SU-DHL-6 (cell line): ENCODE results near the gene CHST2.

Experiments
- H2AFZ ChIP-seq: fragments of 200-600 bp; sonication (generic); 2 replicates; pipeline ENCODE4 v1.6.1; 2014; ENCODE audit warnings: low read depth, mild to moderate bottlenecking, moderate library complexity, mixed read lengths, antibody characterized with exemption, low read length; ENCODE audit not compliant: severe bottlenecking
- H3F3A ChIP-seq: fragments of 200-600 bp; shearing (Covaris generic); 2 replicates; pipeline ENCODE4 v1.6.0; 2016; ENCODE audit warnings: antibody characterized with exemption, mild to moderate bottlenecking; ENCODE audit not compliant: insufficient read depth
- H3K27ac ChIP-seq: fragments of 200-600 bp; sonication (generic); 2 replicates; pipeline ENCODE4 v1.5.1; 2016; ENCODE audit warnings: low read depth, mild to moderate bottlenecking, low read length, moderate library complexity, mixed read lengths
- H3K27me3 ChIP-seq: fragments of 200-600 bp; sonication (generic), shearing (Covaris generic); 2 replicates; pipeline ENCODE4 v1.6.0; 2014; ENCODE audit warnings: mild to moderate bottlenecking, low read length
- H3K36me3 ChIP-seq: fragments of 200-600 bp; sonication (generic); 2 replicates; pipeline ENCODE4 v1.6.1; 2014; ENCODE audit warnings: mild to moderate bottlenecking, low read length, mixed read lengths
- H3K4me2 ChIP-seq: fragments of 300-600, 200-600 bp; shearing (Covaris generic), sonication (generic); 2 replicates; pipeline ENCODE4 v1.6.0; 2014; ENCODE audit warnings: low read length, low read depth, mild to moderate bottlenecking; ENCODE audit not compliant: poor library complexity, severe bottlenecking
- H3K4me3 ChIP-seq: fragments of 200-600 bp; sonication (generic); 2 replicates; pipeline ENCODE4 v1.5.1; 2014; ENCODE audit warnings: antibody characterized with exemption, low read length, mild to moderate bottlenecking, mixed read lengths; ENCODE audit not compliant: insufficient read depth, poor library complexity, severe bottlenecking
- H3K79me2 ChIP-seq: fragments of 200-600 bp; sonication (generic); 2 replicates; pipeline ENCODE4 v1.6.1; 2014; ENCODE audit warnings: mild to moderate bottlenecking, low read length, moderate library complexity; ENCODE audit not compliant: insufficient read depth
- H3K9ac ChIP-seq: fragments of 200-600 bp; sonication (generic); 2 replicates; pipeline ENCODE4 v1.7.0; 2014; ENCODE audit warnings: mild to moderate bottlenecking, low read length
- H3K9me2 ChIP-seq: fragments of 200-600 bp; sonication (generic); replicated peaks from 2 replicates; pipeline ENCODE4 v1.6.1; 2014; ENCODE audit warnings: low read length; ENCODE audit not compliant: insufficient read depth
- H3K9me3 ChIP-seq: fragments of 200-600 bp; sonication (generic); 2 replicates; pipeline ENCODE4 v1.6.1; 2014; ENCODE audit warnings: low read length, mixed read lengths; ENCODE audit not compliant: insufficient read depth
- H4K20me1 ChIP-seq: fragments of 200-600 bp; sonication (generic); 2 replicates; pipeline ENCODE4 v1.6.1; 2014; ENCODE audit warnings: low read depth, mild to moderate bottlenecking, antibody characterized with exemption, low read length, moderate library complexity, mixed read lengths
- CTCF ChIP-seq: fragments of 200-600 bp; sonication (generic); IDR thresholded peaks from one replicate; pipeline ENCODE4 v1.5.1; 2017; ENCODE audit warnings: antibody characterized with exemption, mild to moderate bottlenecking, low read length, moderate library complexity; ENCODE audit not compliant: insufficient read depth, poor library complexity, severe bottlenecking
- EZH2phosphoT487 ChIP-seq: fragments of 200-600 bp; sonication (generic), shearing (Covaris generic); conservative IDR thresholded peaks from 2 replicates; pipeline ENCODE4 v1.6.1; 2018; ENCODE audit warnings: mild to moderate bottlenecking, antibody characterized with exemption, low read length, moderate library complexity, mixed read lengths

The CHST2 gene

GRCh38 chr3:143090976-143091837 is 28.4 kb upstream of the CHST2 start:
- Histone ChIP-seq H3K9ac (no peak overlapping the region), H3K27me3 (no peaks in the 10 kb centered on the region), H3K9me3 (peaks cover 10% of the 10 kb centered on the region; the same call in 1 of the 2 replicates), H3F3A (no peaks in the 10 kb centered on the region), H3K36me3 (no peaks in the 10 kb centered on the region), H4K20me1 (no peaks in the 10 kb centered on the region), H2AFZ (no peak overlapping the region), H3K4me2 (no peak overlapping the region), H3K4me3 (no peak overlapping the region), H3K9me2 (no peaks in the 10 kb centered on the region), H3K79me2 (no peaks in the 10 kb centered on the region), H3K27ac (no peak overlapping the region)
- TF ChIP-seq EZH2phosphoT487: no peak
- TF ChIP-seq CTCF: no peak

DNA sequence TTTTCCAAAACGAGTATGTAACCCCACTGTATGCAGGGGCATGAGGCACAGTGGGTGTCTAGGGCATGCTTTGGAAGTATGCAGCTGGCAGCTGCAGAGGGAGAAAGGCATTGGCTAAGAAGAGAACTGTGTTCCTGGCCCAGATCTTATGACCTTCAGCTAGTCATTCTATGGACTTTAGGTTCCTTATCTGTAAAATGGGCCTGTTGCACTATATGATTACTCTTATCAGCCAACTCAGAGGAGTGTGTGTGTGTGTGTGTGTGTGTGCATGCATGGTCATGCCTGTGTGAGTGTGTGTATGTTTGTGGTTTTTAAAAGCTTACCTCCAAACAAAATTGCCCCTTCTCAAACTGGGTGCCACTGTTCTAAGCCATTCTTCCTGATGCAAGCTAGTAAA is 27.4 kb upstream of the CHST2 start:
- Histone ChIP-seq H3K36me3 (no peaks in the 10 kb centered on the region), H3K27me3 (no peaks in the 10 kb centered on the region), H3K4me3 (no peak overlapping the region), H3K4me2 (no peak overlapping the region), H3K9me2 (no peaks in the 10 kb centered on the region), H3F3A (no peaks in the 10 kb centered on the region), H3K27ac (no peak overlapping the region), H4K20me1 (no peaks in the 10 kb centered on the region), H3K79me2 (no peaks in the 10 kb centered on the region), H3K9ac (no peak overlapping the region), H2AFZ (no peak overlapping the region), H3K9me3 (peaks cover 14% of the 10 kb centered on the region; the same call in 1 of the 2 replicates)
- TF ChIP-seq EZH2phosphoT487 (no peak), CTCF (no peak)

- Histone ChIP-seq H3K27ac (no peak overlapping the region), H3K27me3 (no peaks in the 10 kb centered on the region), H3K4me3 (no peak overlapping the region)
These were observed 23.8 kb upstream of the CHST2 start for GRCh38 chr3:143095813-143096212.

More at GRCh38 chr3:143095813-143096212, 23.8 kb upstream of the CHST2 start:
- Histone ChIP-seq H3K9me3 (peaks cover 14% of the 10 kb centered on the region; the same call in 1 of the 2 replicates), H3K9ac (no peak overlapping the region), H3K9me2 (no peaks in the 10 kb centered on the region), H3K36me3 (no peaks in the 10 kb centered on the region), H4K20me1 (no peaks in the 10 kb centered on the region), H3F3A (no peaks in the 10 kb centered on the region), H2AFZ (no peak overlapping the region), H3K79me2 (no peaks in the 10 kb centered on the region), H3K4me2 (no peak overlapping the region)
- TF ChIP-seq EZH2phosphoT487 (no peak), CTCF (no peak)
